GM12892 (cell line): ENCODE data around the gene ERCC2.
"Not testable (repeated sequence)": the region's sequence is repeated elsewhere in the genome, so short reads cannot be mapped to it uniquely, and the experiment has no call there.

ENCODE experiments used
- DNase-seq: peaks from one replicate; pipeline ENCODE4 v3.0.0; 2011; ENCODE audit not compliant: insufficient read length
- FAIRE-seq: peaks from 2 replicates; lab custom pipeline; 2011; peaks lifted over from hg19 to GRCh38; lab: Jason Lieb, UNC
- POLR2A ChIP-seq: IDR thresholded peaks from 2 replicates; pipeline ENCODE4 v1.6.1; 2011; ENCODE audit warnings: low read depth, low read length, control low read depth
- POLR2AphosphoS5 ChIP-seq: IDR thresholded peaks from 2 replicates; pipeline ENCODE4 v1.6.1; 2011; ENCODE audit warnings: low read depth, low read length, control low read depth
- TAF1 ChIP-seq: IDR thresholded peaks from 2 replicates; pipeline ENCODE4 v1.6.1; 2011; ENCODE audit warnings: low read depth, mild to moderate bottlenecking, control low read depth, low read length, borderline replicate concordance

ERCC2 gene

GRCh38 chr19:45320997-45321775 is 49.2 kb downstream of the ERCC2 start:
- DNase-seq (no peak), FAIRE-seq (no peak)
- TF ChIP-seq TAF1: no peak
- TF ChIP-seq POLR2A: no peak
- TF ChIP-seq POLR2AphosphoS5: no peak

DNA sequence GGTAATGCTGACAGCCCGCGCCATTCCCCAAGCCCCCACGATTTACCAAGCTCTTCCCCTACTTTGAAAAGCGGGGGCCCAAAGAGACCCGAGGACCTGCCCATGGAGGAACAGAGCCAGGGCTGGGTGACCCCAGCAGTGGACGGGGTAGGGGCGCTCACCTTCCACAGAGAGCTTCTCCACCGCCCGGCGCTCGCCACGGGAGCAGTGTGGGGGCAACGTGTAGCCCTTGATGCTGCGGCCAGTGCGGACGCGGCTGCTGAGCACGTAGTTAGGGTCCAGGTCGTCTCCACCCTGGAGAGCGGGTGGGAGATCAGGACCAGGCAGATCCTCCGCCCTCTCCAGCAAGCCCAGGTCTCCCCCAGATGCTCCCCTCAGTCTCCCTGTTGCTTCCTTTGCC is 55.1 kb downstream of the ERCC2 start:
- no peak for FAIRE-seq
- DNase-seq: no peak
- no peak for TF ChIP-seq POLR2AphosphoS5
- TF ChIP-seq POLR2A: no peak
- no peak for TF ChIP-seq TAF1

- no peak for DNase-seq
- TF ChIP-seq POLR2AphosphoS5: no peak
- no peak for TF ChIP-seq POLR2A
- TF ChIP-seq TAF1: no peak
- FAIRE-seq: no peak
Measured at GRCh38 chr19:45314708-45315245, 55.6 kb downstream of the ERCC2 start.

- not testable (repeated sequence) for FAIRE-seq, DNase-seq
Measured at GRCh38 chr19:45312285-45312684, 58.1 kb downstream of the ERCC2 start.

DNA sequence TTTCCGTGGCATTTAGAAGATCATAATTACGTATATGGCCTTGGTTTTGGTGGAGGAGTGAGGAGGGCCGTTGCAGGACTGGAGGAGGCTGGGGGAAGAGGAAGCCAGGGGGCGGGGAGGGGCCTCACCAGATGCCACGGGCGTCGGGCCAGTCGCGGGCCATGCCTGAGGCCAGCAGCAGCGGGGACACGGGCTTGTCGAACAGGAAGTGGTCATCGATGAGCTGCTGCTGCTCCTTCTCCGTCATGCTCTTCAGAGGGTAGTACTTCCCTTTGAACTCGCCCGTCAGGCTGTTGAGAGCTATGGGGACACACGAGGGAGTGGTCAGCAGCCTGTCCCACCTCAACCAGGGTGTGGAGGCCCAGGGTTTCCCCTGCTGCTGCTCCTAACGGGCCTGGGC is 58.8 kb downstream of the ERCC2 start:
- no peak for TF ChIP-seq POLR2AphosphoS5
- no peak for TF ChIP-seq POLR2A
- TF ChIP-seq TAF1: no peak
- no peak for FAIRE-seq
- DNase-seq: no peak

- not testable (repeated sequence) for DNase-seq, FAIRE-seq
Measured at GRCh38 chr19:45309322-45309721, 61.1 kb downstream of the ERCC2 start.

DNA sequence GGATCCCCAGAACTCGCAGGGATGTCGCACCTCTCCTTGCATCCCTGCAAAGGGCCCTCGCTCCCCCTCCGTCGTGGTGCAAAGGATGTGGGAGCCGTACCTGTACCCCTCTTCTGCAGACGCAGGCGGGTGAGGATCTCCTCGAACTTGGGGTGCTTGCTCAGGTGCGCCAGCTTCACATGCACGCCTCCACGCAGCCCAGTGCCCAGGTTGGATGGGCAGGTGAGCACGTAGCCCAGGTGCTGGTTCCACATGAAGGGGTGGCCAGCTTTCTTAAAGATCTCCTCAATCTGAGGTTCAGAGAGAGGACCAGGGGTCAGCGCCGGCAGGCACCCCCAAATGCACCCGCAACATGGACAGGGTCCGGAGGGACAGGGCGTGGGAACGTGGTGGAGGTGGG is 63.0 kb downstream of the ERCC2 start:
- TF ChIP-seq TAF1 (no peak), POLR2A (no peak), POLR2AphosphoS5 (no peak)
- DNase-seq (no peak), FAIRE-seq (no peak)

- DNase-seq: no peak
- FAIRE-seq: no peak
- TF ChIP-seq POLR2AphosphoS5: no peak
- TF ChIP-seq TAF1: no peak
- TF ChIP-seq POLR2A: no peak
Measured at GRCh38 chr19:45306518-45307027, 63.8 kb downstream of the ERCC2 start.

DNA sequence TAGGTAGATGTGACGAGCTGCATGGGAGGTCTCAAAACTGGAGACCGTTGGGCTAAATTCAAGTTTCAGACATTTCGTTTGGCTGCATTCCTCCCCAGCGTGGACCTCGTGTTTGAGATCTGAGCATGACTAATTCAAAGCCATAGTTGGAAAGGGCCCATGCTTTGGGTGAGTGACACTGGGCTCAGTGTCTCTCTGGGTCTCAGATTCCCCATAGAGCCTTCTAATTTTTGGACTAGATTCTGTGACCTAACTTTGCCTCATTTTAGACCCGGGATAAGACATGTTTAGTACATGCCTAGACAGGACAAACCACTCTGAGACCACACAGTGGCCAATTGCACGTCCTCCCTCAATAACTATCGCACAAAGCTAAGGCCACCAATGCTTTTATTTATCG is 64.3 kb downstream of the ERCC2 start:
- no peak for TF ChIP-seq POLR2AphosphoS5
- no peak for TF ChIP-seq TAF1
- no peak for TF ChIP-seq POLR2A
- DNase-seq (no peak), FAIRE-seq (no peak)

- TF ChIP-seq POLR2A (no peak), TAF1 (no peak), POLR2AphosphoS5 (no peak)
- DNase-seq (no peak), FAIRE-seq (no peak)
Measured at GRCh38 chr19:45305421-45305820, 65.0 kb downstream of the ERCC2 start.

- DNase-seq: no peak
- TF ChIP-seq TAF1 (no peak), POLR2A (no peak; the same call in 1 of the 2 replicates), POLR2AphosphoS5 (no peak)
- FAIRE-seq: no peak
Measured at GRCh38 chr19:45305007-45305406, 65.4 kb downstream of the ERCC2 start.

DNA sequence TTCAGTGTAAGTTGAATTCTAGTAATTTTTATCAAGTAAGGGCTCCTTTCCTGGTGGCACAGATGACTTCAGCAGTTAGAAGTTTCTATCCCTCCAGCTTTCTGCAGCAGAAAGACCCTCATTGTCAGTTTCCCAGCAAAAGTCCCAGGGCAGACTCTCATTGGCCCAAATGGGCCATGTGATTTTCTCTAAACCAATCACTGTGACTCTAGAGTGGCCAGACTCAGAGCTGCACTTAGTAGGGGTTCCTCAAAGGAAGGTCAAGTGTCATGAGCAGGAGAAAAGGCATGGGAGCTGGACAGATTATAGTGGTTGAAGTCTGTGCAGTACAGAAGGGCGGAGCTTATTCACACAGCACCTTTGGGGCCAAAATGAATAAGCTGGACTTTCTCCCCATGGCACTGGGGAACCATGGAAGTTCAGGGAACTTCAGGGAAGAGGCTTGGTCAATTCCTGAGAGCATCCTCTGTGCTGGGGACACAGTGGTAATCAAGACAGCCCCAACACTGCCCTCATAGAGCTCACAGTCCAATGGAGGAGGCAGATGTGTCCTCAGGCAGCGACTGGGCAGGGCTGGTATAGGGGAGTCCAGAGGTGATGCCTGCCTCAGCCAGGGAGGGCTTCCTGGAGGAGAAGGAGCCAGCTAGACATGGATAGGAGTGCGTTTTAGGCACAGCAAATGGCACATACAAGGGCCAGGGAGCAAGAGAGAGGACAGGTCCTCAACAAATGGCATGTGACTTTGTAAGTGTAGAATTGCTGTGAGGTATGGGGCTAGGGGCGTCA is 66.0 kb downstream of the ERCC2 start:
- FAIRE-seq (no peak), DNase-seq (no peak)
- no peak for TF ChIP-seq TAF1
- no peak for TF ChIP-seq POLR2A
- no peak for TF ChIP-seq POLR2AphosphoS5
